Small intestine (tissue), 7 donors: ENCODE measurements around the gene ASIC1. TPM values are rescaled to one million over a fixed set of nuclear protein-coding genes. Genes with fewer than 3 reads are reported as not detected.

Experiments
- DNase-seq, 2 donors: peaks; one replicate each; pipeline versions ENCODE4 v3.0.0 to v3.0.0-alpha.2; 2013
- FAIRE-seq: peaks from 2 replicates; lab custom pipeline; 2012; peaks lifted over from hg19 to GRCh38; lab: Jason Lieb, UNC
- H3K27ac ChIP-seq, 3 donors: one replicate each; pipeline ENCODE4 v1.5.1; 2013; ENCODE audit warnings: low read length in 2 of 3, mild to moderate bottlenecking in 2 of 3, control low read depth in 1 of 3, inconsistent platforms in 1 of 3, low read depth in 1 of 3, moderate library complexity in 1 of 3
- H3K27me3 ChIP-seq, 3 donors: one replicate each; pipeline ENCODE4 v1.6.1; 2013; ENCODE audit warnings: low read length in 3 of 3, inconsistent platforms in 1 of 3; ENCODE audit not compliant: control insufficient read depth in 3 of 3, insufficient read depth in 3 of 3
- H3K36me3 ChIP-seq, 3 donors: one replicate each; pipeline ENCODE4 v1.6.1; 2013; ENCODE audit warnings: low read length in 3 of 3, inconsistent platforms in 1 of 3, low read depth in 1 of 3, mild to moderate bottlenecking in 1 of 3, moderate library complexity in 1 of 3; ENCODE audit not compliant: control insufficient read depth in 3 of 3, insufficient read depth in 2 of 3
- H3K4me1 ChIP-seq, 3 donors: one replicate each; pipeline ENCODE4 v1.6.1; 2013; ENCODE audit warnings: low read length in 2 of 3, inconsistent platforms in 1 of 3, low read depth in 1 of 3, mild to moderate bottlenecking in 1 of 3, moderate library complexity in 1 of 3; ENCODE audit not compliant: control insufficient read depth in 3 of 3, insufficient read depth in 2 of 3
- H3K4me3 ChIP-seq, 3 donors: one replicate each; pipeline ENCODE4 v1.5.1; 2013; ENCODE audit warnings: low read length in 3 of 3, control low read depth in 1 of 3, inconsistent platforms in 1 of 3, low read depth in 1 of 3, mild to moderate bottlenecking in 1 of 3, moderate library complexity in 1 of 3
- H3K9me3 ChIP-seq, 2 donors: one replicate each; pipeline ENCODE4 v1.6.1; 2013; ENCODE audit warnings: low read depth in 1 of 2, low read length in 1 of 2; ENCODE audit not compliant: control insufficient read depth in 2 of 2, insufficient read depth in 1 of 2
- WGBS, 3 donors: extraction: QIAGEN DNeasy Blood & Tissue Kit; methylation state at CpG; one replicate each; pipeline ENCODE4 v1.1.7; 2013; 5-methylcytosine and 5-hydroxymethylcytosine counted together
- polyA plus RNA-seq, 4 donors: library from polyadenylated mRNA; stranded (reverse) in 3 of 4; unstranded in 1 of 4; fragments of 200-250 nt in 3 of 4; fragments of 120-200 nt in 1 of 4; gene quantifications; one replicate each; pipeline versions ENCODE4 v1.2.1 to v1.2.3, GENCODE V29; 2013
- donor health status: healthy with polysubstance abuse.
- donor health status: control.
- donor health status: control.
- donor health status: Bipolar disorder and iron deficiency.
- donor health status: healthy.

The ASIC1 gene
- polyA plus RNA-seq, 4 donors: 0.81 to 2.2 (median 0.85) TPM; not detected in 1

GRCh38 chr12:50070314-50071060 lies 13.1 kb downstream of the ASIC1 start:
- no peaks in the 10 kb centered on the region for H3K36me3 ChIP-seq
- DNase-seq: peak; percentile 86 to 91
- H3K9me3 ChIP-seq: no peaks in the 10 kb centered on the region
- FAIRE-seq: no peak
- H3K4me3 ChIP-seq: no peak overlapping the region
- no peaks in the 10 kb centered on the region for H3K27me3 ChIP-seq
- H3K4me1 ChIP-seq: peaks cover 0 to 8% (median 0%) of the 10 kb centered on the region in 3 donors
- WGBS, 3 donors: 25 to 39% (median 32%) methylated on average over 9 of the region's 9 CpGs
- no peak overlapping the region for H3K27ac ChIP-seq

DNA sequence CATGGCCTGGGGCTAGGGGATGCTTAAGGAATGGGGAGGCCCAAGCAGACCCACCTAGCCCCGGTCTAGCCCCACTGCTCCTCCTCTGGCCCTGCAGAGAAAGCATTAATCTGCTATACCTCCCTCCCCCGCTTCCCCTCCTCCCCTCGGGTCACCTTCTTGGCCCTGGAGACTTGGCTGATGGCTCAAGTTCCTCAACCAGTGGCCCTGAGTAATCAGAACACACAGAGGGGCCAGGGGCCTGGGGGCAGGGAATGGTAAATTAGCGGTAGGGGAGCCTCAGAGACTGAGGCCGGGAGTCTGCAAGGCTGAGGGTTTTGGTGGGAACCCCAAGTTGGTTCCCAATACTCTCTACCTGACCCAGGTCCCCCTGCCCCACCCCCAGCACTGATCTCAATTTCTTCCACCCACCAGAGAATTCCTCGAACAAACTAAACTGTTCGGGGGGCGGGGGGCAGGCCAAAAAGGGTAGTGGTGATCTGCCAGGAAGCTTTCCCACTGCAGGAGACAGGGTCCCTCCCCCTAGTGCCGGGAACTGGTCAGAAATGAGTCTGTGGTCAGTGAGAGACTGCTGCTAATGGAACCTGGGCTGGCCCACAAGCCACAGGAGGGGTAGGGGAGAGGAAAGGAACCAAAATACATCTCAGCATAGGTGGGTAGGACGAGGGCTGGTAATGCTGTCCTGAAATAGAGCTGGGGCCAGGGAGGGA lies 15.0 kb downstream of the ASIC1 start:
- WGBS, 3 donors: 67 to 78% (median 69%) methylated on average over 10 of the region's 10 CpGs
- Histone ChIP-seq H3K27me3 (no peaks in the 10 kb centered on the region), H3K4me3 (no peak overlapping the region), H3K4me1 (peaks cover 0 to 12% (median 0%) of the 10 kb centered on the region in 3 donors), H3K36me3 (no peaks in the 10 kb centered on the region), H3K27ac (no peak overlapping the region), H3K9me3 (no peaks in the 10 kb centered on the region)
- FAIRE-seq: no peak
- DNase-seq: no peak

DNA sequence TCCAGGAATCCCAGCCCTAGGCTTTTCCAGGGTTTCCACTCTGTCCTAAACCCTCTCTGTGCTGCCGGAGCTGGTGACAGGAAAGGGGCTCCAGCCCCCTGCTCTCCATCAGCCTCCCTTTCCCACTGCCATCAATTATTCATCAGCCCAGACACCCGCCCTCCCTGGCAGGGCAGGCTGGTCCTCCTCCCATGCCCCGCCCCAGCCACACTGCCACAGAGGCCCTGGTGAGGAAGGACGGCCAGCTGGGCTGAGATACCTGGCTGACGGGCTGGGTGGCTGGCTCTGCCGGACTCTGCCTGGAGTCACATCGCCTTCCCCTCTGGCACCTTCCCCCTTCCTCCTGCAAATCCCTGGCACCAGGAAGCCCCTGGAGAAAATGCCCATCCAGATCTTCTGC lies 15.8 kb downstream of the ASIC1 start:
- no peak overlapping the region for H3K27ac ChIP-seq
- no peak overlapping the region for H3K4me3 ChIP-seq
- DNase-seq (no peak), FAIRE-seq (no peak)
- H3K27me3 ChIP-seq: no peaks in the 10 kb centered on the region
- H3K4me1 ChIP-seq: peaks cover 0 to 12% (median 0%) of the 10 kb centered on the region in 3 donors
- WGBS, 3 donors: 38 to 70% (median 47%) methylated on average over 5 to 7 of the region's 7 CpGs
- H3K36me3 ChIP-seq: peaks cover 0 to under 1% (median 0%) of the 10 kb centered on the region in 3 donors
- H3K9me3 ChIP-seq: no peaks in the 10 kb centered on the region

DNA sequence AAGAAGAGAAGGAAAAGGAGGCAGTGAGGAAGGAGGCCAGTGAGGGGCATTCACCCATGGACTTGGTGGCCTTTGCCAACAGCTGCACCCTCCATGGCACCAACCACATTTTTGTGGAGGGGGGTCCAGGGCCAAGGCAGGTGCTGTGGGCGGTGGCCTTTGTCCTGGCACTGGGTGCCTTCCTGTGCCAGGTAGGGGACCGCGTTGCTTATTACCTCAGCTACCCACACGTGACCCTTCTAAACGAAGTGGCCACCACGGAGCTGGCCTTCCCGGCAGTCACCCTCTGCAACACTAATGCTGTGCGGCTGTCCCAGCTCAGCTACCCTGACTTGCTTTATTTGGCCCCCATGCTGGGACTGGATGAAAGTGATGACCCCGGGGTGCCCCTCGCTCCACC lies 16.3 kb downstream of the ASIC1 start:
- Histone ChIP-seq H3K27ac (no peak overlapping the region), H3K9me3 (no peaks in the 10 kb centered on the region), H3K36me3 (peaks cover 0 to 3% (median 0%) of the 10 kb centered on the region in 3 donors), H3K27me3 (no peaks in the 10 kb centered on the region), H3K4me3 (no peak overlapping the region), H3K4me1 (peaks cover 0 to 12% (median 0%) of the 10 kb centered on the region in 3 donors)
- FAIRE-seq: no peak
- 81 to 83% (median 82%) methylated on average over 10 of the region's 10 CpGs for WGBS, 3 donors
- DNase-seq: no peak

DNA sequence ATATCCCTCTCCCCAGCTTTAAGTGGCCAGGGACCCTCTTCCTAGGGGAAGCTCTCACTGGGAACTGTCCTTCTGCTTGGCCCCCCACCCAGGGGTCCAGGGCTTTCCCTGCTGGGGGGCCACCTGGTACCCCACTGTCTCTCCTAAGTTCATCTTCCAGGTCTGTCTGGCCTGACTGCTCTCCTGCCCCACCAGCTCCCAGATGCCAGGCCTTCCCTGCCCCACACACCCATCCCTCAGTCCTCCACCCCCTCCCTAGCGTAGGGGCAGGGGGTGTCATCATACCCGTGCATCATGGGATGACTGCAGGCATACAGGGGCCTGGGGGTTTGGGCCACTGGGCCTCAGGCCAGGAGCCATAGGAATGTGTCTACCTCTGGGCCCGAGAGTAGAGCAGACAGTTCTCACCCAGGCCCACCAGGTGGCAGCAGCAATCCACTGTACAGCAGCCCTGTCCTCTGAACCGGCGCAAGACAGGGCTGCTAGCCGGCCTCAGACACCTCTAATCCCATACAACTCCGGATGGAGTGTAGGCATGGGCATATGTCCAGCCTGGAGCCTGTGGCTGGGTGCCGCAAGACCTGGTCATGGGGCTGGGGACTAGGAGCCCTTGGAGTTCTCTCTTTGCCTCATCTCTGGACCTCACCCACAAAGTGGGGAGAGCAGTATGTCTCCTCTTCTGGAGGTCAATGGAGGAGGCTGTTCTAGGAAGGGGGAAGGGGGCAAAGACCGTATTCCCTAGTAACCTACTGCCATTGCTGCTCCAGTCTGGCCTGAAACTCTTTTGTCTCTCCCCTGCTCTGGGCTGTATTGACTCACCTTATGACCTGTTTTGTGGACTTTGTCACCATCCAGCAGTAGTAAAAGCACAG lies 17.8 kb downstream of the ASIC1 start:
- Histone ChIP-seq H3K27me3 (no peaks in the 10 kb centered on the region), H3K27ac (peak overlapping the region in 2 of 3 donors; percentile 35 to 57), H3K9me3 (no peaks in the 10 kb centered on the region), H3K4me1 (peaks cover 0 to 12% (median 0%) of the 10 kb centered on the region in 3 donors), H3K36me3 (peaks cover 0 to 3% (median 0%) of the 10 kb centered on the region in 3 donors), H3K4me3 (no peak overlapping the region)
- no peak for FAIRE-seq
- WGBS, 3 donors: 1 to 5% (median 1%) methylated on average over 9 of the region's 9 CpGs
- DNase-seq: peak; percentile 81 to 91

DNA sequence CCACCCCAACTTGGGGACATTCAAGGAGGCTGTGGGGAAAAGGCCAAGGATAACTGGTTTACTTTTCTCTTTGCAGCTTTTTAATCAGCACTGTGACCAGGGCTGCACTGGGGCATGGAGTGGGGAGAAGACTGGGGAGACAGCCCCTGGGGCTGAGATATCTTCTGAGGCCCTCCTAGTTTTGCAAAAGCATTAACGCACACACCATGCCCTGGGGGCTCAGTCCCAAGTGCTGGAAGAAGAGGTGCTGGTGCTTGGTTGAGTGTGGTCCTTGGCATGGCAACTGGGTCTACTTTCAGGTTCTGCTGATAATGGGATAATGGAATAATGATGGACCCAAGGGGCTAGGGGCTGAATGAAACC lies 18.4 kb downstream of the ASIC1 start:
- peaks cover 0 to 15% (median 0%) of the 10 kb centered on the region in 3 donors for H3K4me1 ChIP-seq
- 99 to 100% (median 100%) methylated on average over 1 of the region's 1 CpG for WGBS, 3 donors
- no peaks in the 10 kb centered on the region for H3K27me3 ChIP-seq
- DNase-seq: no peak
- H3K27ac ChIP-seq: peak overlapping the region in 1 of 3 donors; percentile 57
- FAIRE-seq: no peak
- peaks cover 0 to 3% (median 0%) of the 10 kb centered on the region in 3 donors for H3K36me3 ChIP-seq
- no peaks in the 10 kb centered on the region for H3K9me3 ChIP-seq
- no peak overlapping the region for H3K4me3 ChIP-seq

- no peaks in the 10 kb centered on the region for H3K27me3 ChIP-seq
- no peak overlapping the region for H3K27ac ChIP-seq
- no peak overlapping the region for H3K4me3 ChIP-seq
- H3K9me3 ChIP-seq: no peaks in the 10 kb centered on the region
- WGBS, 3 donors: 91 to 98% (median 92%) methylated on average over 12 of the region's 12 CpGs
- peaks cover 0 to 3% (median 0%) of the 10 kb centered on the region in 3 donors for H3K36me3 ChIP-seq
- DNase-seq (no peak), FAIRE-seq (no peak)
- H3K4me1 ChIP-seq: peaks cover 0 to 28% (median 1%) of the 10 kb centered on the region in 3 donors
These were observed 19.7 kb downstream of the ASIC1 start for GRCh38 chr12:50077099-50077498.

DNA sequence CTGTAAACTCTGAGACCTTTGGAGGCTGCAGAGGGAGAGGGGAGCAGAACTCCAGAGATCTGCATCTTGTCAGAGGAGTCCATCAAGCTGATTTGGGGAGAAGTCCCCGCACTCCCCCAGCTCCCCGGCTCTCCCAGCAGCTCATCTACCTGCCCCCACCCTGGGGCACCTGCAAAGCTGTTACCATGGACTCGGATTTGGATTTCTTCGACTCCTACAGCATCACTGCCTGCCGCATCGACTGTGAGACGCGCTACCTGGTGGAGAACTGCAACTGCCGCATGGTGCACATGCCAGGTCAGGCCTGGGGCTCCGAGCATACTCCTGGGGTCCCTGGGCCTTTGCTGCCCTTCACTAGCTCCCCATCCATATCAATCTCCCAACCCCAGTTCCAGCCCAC lies 20.9 kb downstream of the ASIC1 start:
- H3K36me3 ChIP-seq: peaks cover 0 to 7% (median 0%) of the 10 kb centered on the region in 3 donors
- H3K27me3 ChIP-seq: no peaks in the 10 kb centered on the region
- no peak overlapping the region for H3K4me3 ChIP-seq
- no peaks in the 10 kb centered on the region for H3K9me3 ChIP-seq
- H3K4me1 ChIP-seq: peaks cover 0 to 39% (median 8%) of the 10 kb centered on the region in 3 donors
- no peak for FAIRE-seq
- WGBS, 3 donors: 93 to 96% (median 95%) methylated on average over 10 of the region's 10 CpGs
- no peak for DNase-seq
- H3K27ac ChIP-seq: no peak overlapping the region
